Measurements from ENCODE around the gene GOLGA7B.

Gene GOLGA7B

GRCh38 chr10:97874332-97874731 lies 24.7 kb downstream of the GOLGA7B start (continued):
- TF ChIP-seq, protein P1, sequence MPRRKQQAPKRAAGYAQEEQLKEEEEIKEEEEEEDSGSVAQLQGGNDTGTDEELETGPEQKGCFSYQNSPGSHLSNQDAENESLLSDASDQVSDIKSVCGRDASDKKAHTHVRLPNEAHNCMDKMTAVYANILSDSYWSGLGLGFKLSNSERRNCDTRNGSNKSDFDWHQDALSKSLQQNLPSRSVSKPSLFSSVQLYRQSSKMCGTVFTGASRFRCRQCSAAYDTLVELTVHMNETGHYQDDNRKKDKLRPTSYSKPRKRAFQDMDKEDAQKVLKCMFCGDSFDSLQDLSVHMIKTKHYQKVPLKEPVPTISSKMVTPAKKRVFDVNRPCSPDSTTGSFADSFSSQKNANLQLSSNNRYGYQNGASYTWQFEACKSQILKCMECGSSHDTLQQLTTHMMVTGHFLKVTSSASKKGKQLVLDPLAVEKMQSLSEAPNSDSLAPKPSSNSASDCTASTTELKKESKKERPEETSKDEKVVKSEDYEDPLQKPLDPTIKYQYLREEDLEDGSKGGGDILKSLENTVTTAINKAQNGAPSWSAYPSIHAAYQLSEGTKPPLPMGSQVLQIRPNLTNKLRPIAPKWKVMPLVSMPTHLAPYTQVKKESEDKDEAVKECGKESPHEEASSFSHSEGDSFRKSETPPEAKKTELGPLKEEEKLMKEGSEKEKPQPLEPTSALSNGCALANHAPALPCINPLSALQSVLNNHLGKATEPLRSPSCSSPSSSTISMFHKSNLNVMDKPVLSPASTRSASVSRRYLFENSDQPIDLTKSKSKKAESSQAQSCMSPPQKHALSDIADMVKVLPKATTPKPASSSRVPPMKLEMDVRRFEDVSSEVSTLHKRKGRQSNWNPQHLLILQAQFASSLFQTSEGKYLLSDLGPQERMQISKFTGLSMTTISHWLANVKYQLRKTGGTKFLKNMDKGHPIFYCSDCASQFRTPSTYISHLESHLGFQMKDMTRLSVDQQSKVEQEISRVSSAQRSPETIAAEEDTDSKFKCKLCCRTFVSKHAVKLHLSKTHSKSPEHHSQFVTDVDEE (CRISPR knock-in tag; IDR thresholded peaks at IDR 0.05) = no peak
- TF ChIP-seq CSDC2 (CRISPR knock-in tag; IDR thresholded peaks at IDR 0.05) (no peak), PPARA (CRISPR knock-in tag; IDR thresholded peaks at IDR 0.05; ENCODE audit: borderline replicate concordance) (no peak), ZNF70 (CRISPR knock-in tag; IDR thresholded peaks at IDR 0.05) (no peak), ZC3H10 (CRISPR knock-in tag; IDR thresholded peaks at IDR 0.05) (no peak)

DNA sequence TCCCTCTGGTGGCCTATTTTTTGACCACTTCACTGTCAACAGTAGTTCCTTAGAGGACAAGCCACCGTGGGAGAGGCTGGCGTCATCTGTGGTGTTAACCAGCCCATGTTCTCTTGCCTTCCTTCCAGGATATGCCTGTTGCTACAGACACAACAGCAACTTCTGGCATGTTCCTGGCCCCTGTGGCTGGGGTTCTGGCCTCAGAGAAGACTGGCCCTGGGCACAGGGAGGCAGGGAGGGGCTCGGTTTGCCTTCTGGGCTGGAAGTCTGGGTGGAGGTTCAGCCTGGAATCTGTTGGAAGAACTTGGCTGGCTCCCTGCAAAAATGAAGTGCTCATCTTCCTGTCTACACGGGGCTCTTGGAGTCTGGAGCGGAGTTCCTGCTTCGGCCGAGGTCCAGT lies 25.7 kb downstream of the GOLGA7B start:
- no peak for ATAC-seq
- no peak for TF ChIP-seq GLIS3 (CRISPR knock-in tag; IDR thresholded peaks at IDR 0.05)

GRCh38 chr10:97876402-97876801 lies 26.8 kb downstream of the GOLGA7B start:
- ATAC-seq = no peak
- TF ChIP-seq, protein P1 (CRISPR knock-in tag; IDR thresholded peaks at IDR 0.05) = no peak
- TF ChIP-seq POU6F1 (CRISPR knock-in tag; IDR thresholded peaks at IDR 0.05; ENCODE audit: borderline replicate concordance, low read depth) (no peak), ZNF565 (CRISPR knock-in tag; conservative IDR thresholded peaks at IDR 0.05; ENCODE audit: low read depth) (no peak), ZC3H10 (CRISPR knock-in tag; IDR thresholded peaks at IDR 0.05) (no peak), TCF4 (CRISPR knock-in tag; IDR thresholded peaks at IDR 0.05; ENCODE audit: borderline replicate concordance) (no peak), ZNF8 (CRISPR knock-in tag; IDR thresholded peaks at IDR 0.05) (no peak), OSR1 (CRISPR knock-in tag; IDR thresholded peaks at IDR 0.05) (no peak), ZNF70 (CRISPR knock-in tag; IDR thresholded peaks at IDR 0.05) (no peak), ZFP30 (CRISPR knock-in tag; IDR thresholded peaks at IDR 0.05) (no peak), BACH2 (CRISPR knock-in tag; IDR thresholded peaks at IDR 0.05; ENCODE audit: borderline replicate concordance) (no peak), ISL1 (CRISPR knock-in tag; IDR thresholded peaks at IDR 0.05) (no peak), ESRRG (CRISPR knock-in tag; IDR thresholded peaks at IDR 0.05) (no peak), GLIS3 (CRISPR knock-in tag; IDR thresholded peaks at IDR 0.05) (no peak), ZFP3 (CRISPR knock-in tag; IDR thresholded peaks at IDR 0.05) (no peak), CSDC2 (CRISPR knock-in tag; IDR thresholded peaks at IDR 0.05) (no peak), RARB (CRISPR knock-in tag; IDR thresholded peaks at IDR 0.05) (no peak), PPARA (CRISPR knock-in tag; IDR thresholded peaks at IDR 0.05; ENCODE audit: borderline replicate concordance) (no peak)
- TF ChIP-seq, protein P2, sequence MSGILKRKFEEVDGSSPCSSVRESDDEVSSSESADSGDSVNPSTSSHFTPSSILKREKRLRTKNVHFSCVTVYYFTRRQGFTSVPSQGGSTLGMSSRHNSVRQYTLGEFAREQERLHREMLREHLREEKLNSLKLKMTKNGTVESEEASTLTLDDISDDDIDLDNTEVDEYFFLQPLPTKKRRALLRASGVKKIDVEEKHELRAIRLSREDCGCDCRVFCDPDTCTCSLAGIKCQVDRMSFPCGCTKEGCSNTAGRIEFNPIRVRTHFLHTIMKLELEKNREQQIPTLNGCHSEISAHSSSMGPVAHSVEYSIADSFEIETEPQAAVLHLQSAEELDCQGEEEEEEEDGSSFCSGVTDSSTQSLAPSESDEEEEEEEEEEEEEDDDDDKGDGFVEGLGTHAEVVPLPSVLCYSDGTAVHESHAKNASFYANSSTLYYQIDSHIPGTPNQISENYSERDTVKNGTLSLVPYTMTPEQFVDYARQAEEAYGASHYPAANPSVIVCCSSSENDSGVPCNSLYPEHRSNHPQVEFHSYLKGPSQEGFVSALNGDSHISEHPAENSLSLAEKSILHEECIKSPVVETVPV (CRISPR knock-in tag; IDR thresholded peaks at IDR 0.05) = no peak
- TF ChIP-seq, protein P3, sequence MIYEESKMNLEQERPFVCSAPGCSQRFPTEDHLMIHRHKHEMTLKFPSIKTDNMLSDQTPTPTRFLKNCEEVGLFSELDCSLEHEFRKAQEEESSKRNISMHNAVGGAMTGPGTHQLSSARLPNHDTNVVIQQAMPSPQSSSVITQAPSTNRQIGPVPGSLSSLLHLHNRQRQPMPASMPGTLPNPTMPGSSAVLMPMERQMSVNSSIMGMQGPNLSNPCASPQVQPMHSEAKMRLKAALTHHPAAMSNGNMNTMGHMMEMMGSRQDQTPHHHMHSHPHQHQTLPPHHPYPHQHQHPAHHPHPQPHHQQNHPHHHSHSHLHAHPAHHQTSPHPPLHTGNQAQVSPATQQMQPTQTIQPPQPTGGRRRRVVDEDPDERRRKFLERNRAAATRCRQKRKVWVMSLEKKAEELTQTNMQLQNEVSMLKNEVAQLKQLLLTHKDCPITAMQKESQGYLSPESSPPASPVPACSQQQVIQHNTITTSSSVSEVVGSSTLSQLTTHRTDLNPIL (CRISPR knock-in tag; IDR thresholded peaks at IDR 0.05; ENCODE audit: low read depth) = no peak
- TF ChIP-seq, protein P4, sequence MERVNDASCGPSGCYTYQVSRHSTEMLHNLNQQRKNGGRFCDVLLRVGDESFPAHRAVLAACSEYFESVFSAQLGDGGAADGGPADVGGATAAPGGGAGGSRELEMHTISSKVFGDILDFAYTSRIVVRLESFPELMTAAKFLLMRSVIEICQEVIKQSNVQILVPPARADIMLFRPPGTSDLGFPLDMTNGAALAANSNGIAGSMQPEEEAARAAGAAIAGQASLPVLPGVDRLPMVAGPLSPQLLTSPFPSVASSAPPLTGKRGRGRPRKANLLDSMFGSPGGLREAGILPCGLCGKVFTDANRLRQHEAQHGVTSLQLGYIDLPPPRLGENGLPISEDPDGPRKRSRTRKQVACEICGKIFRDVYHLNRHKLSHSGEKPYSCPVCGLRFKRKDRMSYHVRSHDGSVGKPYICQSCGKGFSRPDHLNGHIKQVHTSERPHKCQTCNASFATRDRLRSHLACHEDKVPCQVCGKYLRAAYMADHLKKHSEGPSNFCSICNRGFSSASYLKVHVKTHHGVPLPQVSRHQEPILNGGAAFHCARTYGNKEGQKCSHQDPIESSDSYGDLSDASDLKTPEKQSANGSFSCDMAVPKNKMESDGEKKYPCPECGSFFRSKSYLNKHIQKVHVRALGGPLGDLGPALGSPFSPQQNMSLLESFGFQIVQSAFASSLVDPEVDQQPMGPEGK (CRISPR knock-in tag; IDR thresholded peaks at IDR 0.05; ENCODE audit: borderline replicate concordance) = no peak

All from SK-N-SH treated with all-trans-retinoic acid at 6 μM for 48 hours (cell line).